ENCODE results near the gene FBXO10.

- TF ChIP-seq, protein P1, sequence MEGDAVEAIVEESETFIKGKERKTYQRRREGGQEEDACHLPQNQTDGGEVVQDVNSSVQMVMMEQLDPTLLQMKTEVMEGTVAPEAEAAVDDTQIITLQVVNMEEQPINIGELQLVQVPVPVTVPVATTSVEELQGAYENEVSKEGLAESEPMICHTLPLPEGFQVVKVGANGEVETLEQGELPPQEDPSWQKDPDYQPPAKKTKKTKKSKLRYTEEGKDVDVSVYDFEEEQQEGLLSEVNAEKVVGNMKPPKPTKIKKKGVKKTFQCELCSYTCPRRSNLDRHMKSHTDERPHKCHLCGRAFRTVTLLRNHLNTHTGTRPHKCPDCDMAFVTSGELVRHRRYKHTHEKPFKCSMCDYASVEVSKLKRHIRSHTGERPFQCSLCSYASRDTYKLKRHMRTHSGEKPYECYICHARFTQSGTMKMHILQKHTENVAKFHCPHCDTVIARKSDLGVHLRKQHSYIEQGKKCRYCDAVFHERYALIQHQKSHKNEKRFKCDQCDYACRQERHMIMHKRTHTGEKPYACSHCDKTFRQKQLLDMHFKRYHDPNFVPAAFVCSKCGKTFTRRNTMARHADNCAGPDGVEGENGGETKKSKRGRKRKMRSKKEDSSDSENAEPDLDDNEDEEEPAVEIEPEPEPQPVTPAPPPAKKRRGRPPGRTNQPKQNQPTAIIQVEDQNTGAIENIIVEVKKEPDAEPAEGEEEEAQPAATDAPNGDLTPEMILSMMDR (IDR thresholded peaks at IDR 0.05; ENCODE audit: insufficient read depth, low read length), result no peak
- TF ChIP-seq, protein P2, sequence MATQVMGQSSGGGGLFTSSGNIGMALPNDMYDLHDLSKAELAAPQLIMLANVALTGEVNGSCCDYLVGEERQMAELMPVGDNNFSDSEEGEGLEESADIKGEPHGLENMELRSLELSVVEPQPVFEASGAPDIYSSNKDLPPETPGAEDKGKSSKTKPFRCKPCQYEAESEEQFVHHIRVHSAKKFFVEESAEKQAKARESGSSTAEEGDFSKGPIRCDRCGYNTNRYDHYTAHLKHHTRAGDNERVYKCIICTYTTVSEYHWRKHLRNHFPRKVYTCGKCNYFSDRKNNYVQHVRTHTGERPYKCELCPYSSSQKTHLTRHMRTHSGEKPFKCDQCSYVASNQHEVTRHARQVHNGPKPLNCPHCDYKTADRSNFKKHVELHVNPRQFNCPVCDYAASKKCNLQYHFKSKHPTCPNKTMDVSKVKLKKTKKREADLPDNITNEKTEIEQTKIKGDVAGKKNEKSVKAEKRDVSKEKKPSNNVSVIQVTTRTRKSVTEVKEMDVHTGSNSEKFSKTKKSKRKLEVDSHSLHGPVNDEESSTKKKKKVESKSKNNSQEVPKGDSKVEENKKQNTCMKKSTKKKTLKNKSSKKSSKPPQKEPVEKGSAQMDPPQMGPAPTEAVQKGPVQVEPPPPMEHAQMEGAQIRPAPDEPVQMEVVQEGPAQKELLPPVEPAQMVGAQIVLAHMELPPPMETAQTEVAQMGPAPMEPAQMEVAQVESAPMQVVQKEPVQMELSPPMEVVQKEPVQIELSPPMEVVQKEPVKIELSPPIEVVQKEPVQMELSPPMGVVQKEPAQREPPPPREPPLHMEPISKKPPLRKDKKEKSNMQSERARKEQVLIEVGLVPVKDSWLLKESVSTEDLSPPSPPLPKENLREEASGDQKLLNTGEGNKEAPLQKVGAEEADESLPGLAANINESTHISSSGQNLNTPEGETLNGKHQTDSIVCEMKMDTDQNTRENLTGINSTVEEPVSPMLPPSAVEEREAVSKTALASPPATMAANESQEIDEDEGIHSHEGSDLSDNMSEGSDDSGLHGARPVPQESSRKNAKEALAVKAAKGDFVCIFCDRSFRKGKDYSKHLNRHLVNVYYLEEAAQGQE (IDR thresholded peaks at IDR 0.05; ENCODE audit: insufficient replicate concordance, low read depth), result no peak
- TF ChIP-seq POLR2AphosphoS5 (IDR thresholded peaks at IDR 0.05; ENCODE audit: low read depth) (no peak), GABPA (IDR thresholded peaks at IDR 0.05; ENCODE audit: low read depth) (no peak)
These were observed 44.2 kb upstream of the FBXO10 start for GRCh38 chr9:37620396-37620795.
